Measurements from ENCODE around the gene COL5A1.
"Not testable (repeated sequence)": the region's sequence is repeated elsewhere in the genome, so short reads cannot be mapped to it uniquely, and the experiment has no call there.

The COL5A1 gene

GRCh38 chr9:134707731-134708671 lies 66.4 kb downstream of the COL5A1 start:
- no peak for DNase-seq (ENCODE audit: low read depth, low spot score)

GRCh38 chr9:134708672-134709038 lies 67.1 kb downstream of the COL5A1 start:
- DNase-seq (ENCODE audit: low read depth, low spot score), result no peak

- peak; percentile 53 for DNase-seq (ENCODE audit: low read depth, low spot score)
Measured at GRCh38 chr9:134709512-134710270, 68.1 kb downstream of the COL5A1 start.

- DNase-seq (ENCODE audit: low read depth, low spot score), result no peak
Measured at GRCh38 chr9:134710271-134710540, 68.6 kb downstream of the COL5A1 start.

- no peak for DNase-seq (ENCODE audit: low read depth, low spot score)
Measured at GRCh38 chr9:134710901-134711300, 69.3 kb downstream of the COL5A1 start.

GRCh38 chr9:134712243-134712642 lies 70.6 kb downstream of the COL5A1 start:
- no peak for DNase-seq (ENCODE audit: low read depth, low spot score)

GRCh38 chr9:134712926-134713325 lies 71.3 kb downstream of the COL5A1 start:
- DNase-seq (ENCODE audit: low read depth, low spot score), result no peak

GRCh38 chr9:134715536-134715935 lies 73.9 kb downstream of the COL5A1 start:
- not testable (repeated sequence) for DNase-seq (ENCODE audit: low read depth, low spot score)

GRCh38 chr9:134716067-134716466 lies 74.5 kb downstream of the COL5A1 start:
- no peak for DNase-seq (ENCODE audit: low read depth, low spot score)

- no peak for DNase-seq (ENCODE audit: low read depth, low spot score)
Measured at GRCh38 chr9:134717056-134717455, 75.5 kb downstream of the COL5A1 start.

GRCh38 chr9:134717924-134718645 lies 76.5 kb downstream of the COL5A1 start:
- DNase-seq (ENCODE audit: low read depth, low spot score), result no peak

- no peak for DNase-seq (ENCODE audit: low read depth, low spot score)
Measured at GRCh38 chr9:134719331-134719730, 77.7 kb downstream of the COL5A1 start.

GRCh38 chr9:134720136-134720753 lies 78.6 kb downstream of the COL5A1 start:
- DNase-seq (ENCODE audit: low read depth, low spot score), result no peak

- DNase-seq (ENCODE audit: low read depth, low spot score), result no peak
Measured at GRCh38 chr9:134720796-134721195, 79.2 kb downstream of the COL5A1 start.

- DNase-seq (ENCODE audit: low read depth, low spot score), result no peak
Measured at GRCh38 chr9:134721344-134721743, 79.7 kb downstream of the COL5A1 start.

- DNase-seq (ENCODE audit: low read depth, low spot score), result no peak
Measured at GRCh38 chr9:134722120-134722701, 80.6 kb downstream of the COL5A1 start.

- DNase-seq (ENCODE audit: low read depth, low spot score), result no peak
Measured at GRCh38 chr9:134723037-134723436, 81.4 kb downstream of the COL5A1 start.

- DNase-seq (ENCODE audit: low read depth, low spot score), result no peak
Measured at GRCh38 chr9:134723491-134724190, 82.0 kb downstream of the COL5A1 start.

- peak; percentile 46 for DNase-seq (ENCODE audit: low read depth, low spot score)
Measured at GRCh38 chr9:134724202-134724911, 82.8 kb downstream of the COL5A1 start.

GRCh38 chr9:134724912-134725604 lies 83.5 kb downstream of the COL5A1 start:
- DNase-seq (ENCODE audit: low read depth, low spot score), result no peak
